Parathyroid adenoma (tissue), 2 donors: Measurements from ENCODE around the gene ERAL1.

Source experiments
- H2AFZ ChIP-seq: fragments of 300-600 bp; sonication (generic); one replicate; pipeline ENCODE4 v1.7.0; 2017; ENCODE audit warnings: antibody characterized with exemption, mild to moderate bottlenecking
- H3K27ac ChIP-seq: fragments of 300-600 bp; sonication (generic); one replicate; pipeline ENCODE4 v1.7.0; 2017
- H3K27me3 ChIP-seq: fragments of 300-600 bp; sonication (generic); one replicate; pipeline ENCODE4 v1.7.0; 2017; ENCODE audit warnings: low read length; ENCODE audit not compliant: control insufficient read depth, insufficient read depth
- H3K36me3 ChIP-seq: fragments of 300-600 bp; sonication (generic); one replicate; pipeline ENCODE4 v1.7.0; 2017; ENCODE audit warnings: low read length; ENCODE audit not compliant: control insufficient read depth, insufficient read depth
- H3K4me1 ChIP-seq: fragments of 300-600 bp; sonication (generic); one replicate; pipeline ENCODE4 v1.7.0; 2017; ENCODE audit warnings: control low read depth
- H3K4me2 ChIP-seq: fragments of 300-600 bp; sonication (generic); one replicate; pipeline ENCODE4 v1.7.0; 2017; ENCODE audit warnings: low read length
- H3K4me3 ChIP-seq: fragments of 300-600 bp; sonication (generic); one replicate; pipeline ENCODE4 v1.7.0; 2017; ENCODE audit warnings: low read depth, low read length
- H3K79me2 ChIP-seq: fragments of 300-600 bp; sonication (generic); one replicate; pipeline ENCODE4 v1.7.0; 2017; ENCODE audit warnings: control low read depth
- H3K9ac ChIP-seq: fragments of 300-600 bp; sonication (generic); one replicate; pipeline ENCODE4 v1.7.0; 2017; ENCODE audit warnings: mild to moderate bottlenecking
- H3K9me3 ChIP-seq: fragments of 300-600 bp; sonication (generic); one replicate; pipeline ENCODE4 v1.7.0; 2017; ENCODE audit warnings: low read length; ENCODE audit not compliant: control insufficient read depth
- CTCF ChIP-seq: fragments of 300-600 bp; sonication (generic); IDR thresholded peaks from one replicate; pipeline ENCODE4 v1.7.0; 2017; ENCODE audit warnings: antibody characterized with exemption, mild to moderate bottlenecking
- donor health status: primary hyperparathyroidism.

Gene ERAL1

GRCh38 chr17:28854457-28855335, at the start of gene ERAL1:
ERAL1 (plus strand) TSS chr17:28855016; CDS start chr17:28855035, 19 bp downstream.
- Histone ChIP-seq H3K4me3 (peak within 1 kb of the TSS; percentile 82), H3K4me2 (peak within 1 kb of the TSS; percentile 86), H3K9ac (peak within 1 kb of the TSS; percentile 65), H2AFZ (peak within 1 kb of the TSS; percentile 83), H3K27me3 (no peaks in the 10 kb centered on the region), H3K36me3 (no peaks in the 10 kb centered on the region), H3K4me1 (no peaks in the 10 kb centered on the region), H3K79me2 (peaks cover 2% of the 10 kb centered on the region), H3K27ac (peak within 1 kb of the TSS; percentile 60), H3K9me3 (no peaks in the 10 kb centered on the region)
- peak; percentile 23 for TF ChIP-seq CTCF

DNA sequence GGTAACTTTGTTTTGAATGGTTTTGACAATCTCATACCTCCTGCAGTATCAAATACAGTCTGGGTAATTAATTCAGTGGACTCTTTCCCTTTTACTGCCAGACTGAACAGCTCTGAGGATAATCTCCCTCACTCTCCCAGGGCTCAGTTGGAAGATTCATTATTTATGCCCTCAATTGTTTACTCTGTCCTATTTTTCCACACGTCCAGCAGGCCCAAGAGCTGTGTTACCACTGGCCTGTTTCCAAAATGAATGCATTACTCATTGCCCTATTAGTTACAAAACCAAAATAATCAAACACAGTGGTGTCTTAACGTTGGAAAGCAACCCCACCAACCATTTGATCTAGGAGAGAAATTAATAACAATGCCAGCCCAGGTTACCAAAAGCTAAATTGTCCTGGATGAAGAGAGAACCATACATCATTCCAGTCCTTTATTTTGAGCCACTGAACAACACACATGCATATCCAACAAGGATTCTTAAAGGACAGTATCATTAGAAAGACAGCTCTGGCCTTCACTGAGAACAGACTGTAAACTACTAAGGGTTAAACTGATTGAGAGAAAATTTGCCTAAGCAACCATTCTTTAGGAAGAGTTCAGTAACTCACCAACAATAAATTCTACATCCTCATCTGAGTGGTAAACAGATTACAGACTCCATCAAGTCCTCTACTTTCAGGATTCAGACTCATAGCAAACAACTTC, 46.7 kb upstream of the ERAL1 start:
- Histone ChIP-seq H3K36me3 (no peaks in the 10 kb centered on the region), H3K9ac (no peak overlapping the region), H3K4me1 (peaks cover 4% of the 10 kb centered on the region), H3K4me3 (no peak overlapping the region), H3K4me2 (no peak overlapping the region), H3K27me3 (no peaks in the 10 kb centered on the region), H3K9me3 (no peaks in the 10 kb centered on the region), H3K79me2 (peaks cover 51% of the 10 kb centered on the region), H3K27ac (peak overlapping the region; percentile 11), H2AFZ (no peak overlapping the region)
- no peak for TF ChIP-seq CTCF

- TF ChIP-seq CTCF = no peak
- Histone ChIP-seq H3K4me2 (no peak overlapping the region), H2AFZ (no peak overlapping the region), H3K4me1 (peaks cover 4% of the 10 kb centered on the region), H3K9ac (no peak overlapping the region), H3K27ac (no peak overlapping the region), H3K27me3 (no peaks in the 10 kb centered on the region), H3K36me3 (no peaks in the 10 kb centered on the region), H3K4me3 (no peak overlapping the region), H3K79me2 (peaks cover 47% of the 10 kb centered on the region), H3K9me3 (no peaks in the 10 kb centered on the region)
Measured at GRCh38 chr17:28810437-28810836, 44.4 kb upstream of the ERAL1 start.

GRCh38 chr17:28811651-28812090, 43.1 kb upstream of the ERAL1 start:
- Histone ChIP-seq H3K4me1 (peaks cover 4% of the 10 kb centered on the region), H3K9ac (no peak overlapping the region), H3K27ac (peak overlapping the region; percentile 74), H3K36me3 (no peaks in the 10 kb centered on the region), H3K79me2 (peaks cover 43% of the 10 kb centered on the region), H3K4me3 (peak overlapping the region; percentile 74), H3K9me3 (no peaks in the 10 kb centered on the region), H2AFZ (peak overlapping the region; percentile 84), H3K4me2 (peak overlapping the region; percentile 88), H3K27me3 (no peaks in the 10 kb centered on the region)
- TF ChIP-seq CTCF = no peak
